Liver (tissue), 9 donors: Measurements from ENCODE around the gene BICRA. TPM values are rescaled to one million over a fixed set of nuclear protein-coding genes. Genes with fewer than 3 reads are reported as not detected.

Experiments
- DNase-seq: peaks from one replicate; pipeline ENCODE4 v3.0.0-alpha.2; 2017; ENCODE audit warnings: low spot score
- H3K27ac ChIP-seq, 2 donors: one replicate each; pipeline ENCODE4 v1.7.0; 2013; ENCODE audit warnings: inconsistent platforms in 2 of 2, low read length in 2 of 2, control low read depth in 1 of 2, low read depth in 1 of 2, mild to moderate bottlenecking in 1 of 2
- H3K27me3 ChIP-seq, 4 donors: one replicate each; pipeline versions ENCODE4 v1.6.1 to v1.7.0; 2013; ENCODE audit warnings: low read length in 3 of 4, inconsistent platforms in 1 of 4, mild to moderate bottlenecking in 1 of 4, moderate library complexity in 1 of 4; ENCODE audit not compliant: control insufficient read depth in 4 of 4, insufficient read depth in 4 of 4
- H3K36me3 ChIP-seq, 4 donors: one replicate each; pipeline versions ENCODE4 v1.6.1 to v1.7.0; 2013; ENCODE audit warnings: low read length in 3 of 4, mild to moderate bottlenecking in 3 of 4, low read depth in 1 of 4, moderate library complexity in 1 of 4; ENCODE audit not compliant: control insufficient read depth in 4 of 4, insufficient read depth in 3 of 4
- H3K4me1 ChIP-seq, 4 donors: one replicate each; pipeline versions ENCODE4 v1.6.1 to v1.7.0; 2013; ENCODE audit warnings: low read length in 3 of 4, mild to moderate bottlenecking in 3 of 4, moderate library complexity in 1 of 4; ENCODE audit not compliant: control insufficient read depth in 4 of 4, insufficient read depth in 4 of 4
- H3K4me3 ChIP-seq, 3 donors: one replicate each; pipeline versions ENCODE4 v1.6.1 to v1.7.0; 2013; ENCODE audit warnings: low read length in 3 of 3, control low read depth in 1 of 3, low read depth in 1 of 3, mild to moderate bottlenecking in 1 of 3
- H3K9ac ChIP-seq, 2 donors: one replicate each; pipeline ENCODE4 v1.7.0; 2013; ENCODE audit warnings: low read length in 2 of 2, mild to moderate bottlenecking in 2 of 2, moderate library complexity in 2 of 2, control low read depth in 1 of 2, low read depth in 1 of 2
- H3K9me3 ChIP-seq, 4 donors: one replicate each; pipeline versions ENCODE4 v1.6.1 to v1.7.0; 2013; ENCODE audit warnings: low read length in 3 of 4; ENCODE audit not compliant: control insufficient read depth in 4 of 4
- CTCF ChIP-seq: fragments of 150-350 bp; IDR thresholded peaks from 2 replicates; pipeline ENCODE4 v1.5.1; 2017; ENCODE audit warnings: improper control_type of control experiment, low read depth, low read length; ENCODE audit not compliant: missing input control
- EGR1 ChIP-seq, 2 donors: IDR thresholded peaks; 2 replicates each; pipeline ENCODE4 v1.6.1; 2016 to 2018; ENCODE audit warnings: antibody characterized with exemption in 2 of 2, low read depth in 2 of 2
- FOXA1 ChIP-seq: IDR thresholded peaks from 2 replicates; pipeline ENCODE4 v1.6.1; 2016; ENCODE audit warnings: antibody characterized with exemption
- FOXA2 ChIP-seq: IDR thresholded peaks from 2 replicates; pipeline ENCODE4 v1.6.1; 2016; ENCODE audit warnings: antibody characterized with exemption
- HNF4A ChIP-seq, 2 donors: conservative IDR thresholded peaks; 2 replicates each; pipeline ENCODE4 v1.6.1; 2016; ENCODE audit warnings: antibody characterized with exemption in 2 of 2, mild to moderate bottlenecking in 2 of 2
- HNF4G ChIP-seq: IDR thresholded peaks from 2 replicates; pipeline ENCODE4 v1.6.1; 2016; ENCODE audit warnings: antibody characterized with exemption
- JUND ChIP-seq, 2 donors: IDR thresholded peaks; 2 replicates each; pipeline ENCODE4 v1.6.1; 2016; ENCODE audit warnings: antibody characterized with exemption in 2 of 2
- NR2F2 ChIP-seq: IDR thresholded peaks from 2 replicates; pipeline ENCODE4 v1.6.1; 2016; ENCODE audit warnings: antibody characterized with exemption
- RXRA ChIP-seq, 2 donors: IDR thresholded peaks; 2 replicates each; pipeline ENCODE4 v1.6.1; 2017 to 2018; ENCODE audit warnings: antibody characterized with exemption in 2 of 2, mild to moderate bottlenecking in 1 of 2
- SP1 ChIP-seq: IDR thresholded peaks from 2 replicates; pipeline ENCODE4 v1.6.1; 2018; ENCODE audit warnings: antibody characterized with exemption, mild to moderate bottlenecking
- TAF1 ChIP-seq: conservative IDR thresholded peaks from 2 replicates; pipeline ENCODE4 v1.6.1; 2016; ENCODE audit warnings: antibody characterized with exemption, mild to moderate bottlenecking
- WGBS: extraction: QIAGEN DNeasy Blood & Tissue Kit; methylation state at CpG from one replicate; pipeline ENCODE4 v1.1.7; 2013; 5-methylcytosine and 5-hydroxymethylcytosine counted together
- polyA plus RNA-seq, 2 donors: library from polyadenylated mRNA; stranded (reverse) in 1 of 2; unstranded in 1 of 2; fragments of 200-250 nt in 1 of 2; fragments of >200 nt in 1 of 2; fragmentation: Nextera tagmentation in 1 of 2; extraction: Ambion mirVana in 1 of 2; gene quantifications; one replicate each; pipeline versions ENCODE4 v1.2.1 to v1.2.3, GENCODE V29; 2013 to 2015
- total RNA-seq, 2 donors: library from RNA; depleted of rRNA; stranded (reverse); fragments of >200 nt; gene quantifications; one replicate each; pipeline ENCODE4 v1.2.3, GENCODE V29; 2014
- TF ChIP-seq, protein P1 (sequence below): IDR thresholded peaks from 2 replicates; pipeline ENCODE4 v1.6.1; 2016; ENCODE audit warnings: antibody characterized with exemption
- TF ChIP-seq, protein P2 (sequence below): IDR thresholded peaks from 2 replicates; pipeline ENCODE4 v1.6.1; 2016; ENCODE audit warnings: antibody characterized with exemption, mild to moderate bottlenecking
- TF ChIP-seq, protein P3 (sequence below): IDR thresholded peaks from 2 replicates; pipeline ENCODE4 v1.6.1; 2016; ENCODE audit warnings: antibody characterized with exemption
- donor health status: healthy.
- donor health status: healthy.
- donor health status: healthy.
- donor health status: healthy.
- donor health status: healthy.

The BICRA gene
- total and polyA plus RNA-seq, 4 donors, result 0.63 to 8.9 (median 3.0) TPM

DNA sequence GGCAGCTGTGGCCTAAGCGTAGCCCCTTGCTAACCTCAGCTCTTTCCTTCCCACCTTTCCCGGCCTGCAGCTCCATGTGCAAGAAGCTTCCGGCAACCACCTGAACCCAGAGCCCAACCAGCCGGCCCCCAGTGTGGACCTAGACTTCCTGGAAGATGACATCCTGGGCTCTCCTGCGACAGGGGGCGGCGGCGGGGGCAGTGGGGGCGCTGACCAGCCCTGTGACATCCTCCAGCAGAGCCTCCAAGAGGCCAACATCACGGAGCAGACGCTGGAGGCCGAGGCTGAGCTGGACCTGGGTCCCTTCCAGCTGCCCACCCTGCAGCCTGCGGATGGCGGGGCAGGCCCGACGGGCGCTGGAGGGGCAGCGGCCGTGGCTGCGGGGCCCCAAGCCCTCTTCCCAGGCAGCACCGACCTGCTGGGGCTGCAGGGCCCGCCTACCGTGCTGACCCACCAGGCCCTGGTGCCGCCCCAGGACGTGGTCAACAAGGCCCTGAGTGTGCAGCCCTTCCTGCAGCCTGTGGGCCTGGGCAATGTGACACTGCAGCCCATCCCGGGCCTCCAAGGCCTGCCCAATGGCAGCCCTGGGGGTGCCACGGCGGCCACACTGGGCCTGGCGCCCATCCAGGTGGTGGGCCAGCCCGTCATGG lies 70.4 kb downstream of the BICRA start (continued):
- no peak for TF ChIP-seq CTCF
- no peak for TF ChIP-seq RXRA (IDR thresholded peaks at IDR 0.05)
- no peak for TF ChIP-seq FOXA2
- no peak for TF ChIP-seq EGR1 (IDR thresholded peaks at IDR 0.05; ENCODE audit: low read depth in 2 of 2)
- TF ChIP-seq, protein P1, sequence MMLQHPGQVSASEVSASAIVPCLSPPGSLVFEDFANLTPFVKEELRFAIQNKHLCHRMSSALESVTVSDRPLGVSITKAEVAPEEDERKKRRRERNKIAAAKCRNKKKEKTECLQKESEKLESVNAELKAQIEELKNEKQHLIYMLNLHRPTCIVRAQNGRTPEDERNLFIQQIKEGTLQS, result no peak
- TF ChIP-seq HNF4A (conservative IDR thresholded peaks at IDR 0.05), result no peak
- no peak for TF ChIP-seq SP1
- no peak for TF ChIP-seq JUND (IDR thresholded peaks at IDR 0.05)

- 98% methylated on average over 90 of the region's 90 CpGs for WGBS
- H3K4me1 ChIP-seq, result no peaks in the 10 kb centered on the region
- no peak overlapping the region for H3K9ac ChIP-seq
- no peak for DNase-seq
- H3K27ac ChIP-seq, result no peak overlapping the region
- no peaks in the 10 kb centered on the region for H3K27me3 ChIP-seq
- TF ChIP-seq JUND (IDR thresholded peaks at IDR 0.05), result no peak
- no peak for TF ChIP-seq FOXA2
- TF ChIP-seq HNF4G, result no peak
- TF ChIP-seq CTCF, result no peak
- TF ChIP-seq, protein P2, sequence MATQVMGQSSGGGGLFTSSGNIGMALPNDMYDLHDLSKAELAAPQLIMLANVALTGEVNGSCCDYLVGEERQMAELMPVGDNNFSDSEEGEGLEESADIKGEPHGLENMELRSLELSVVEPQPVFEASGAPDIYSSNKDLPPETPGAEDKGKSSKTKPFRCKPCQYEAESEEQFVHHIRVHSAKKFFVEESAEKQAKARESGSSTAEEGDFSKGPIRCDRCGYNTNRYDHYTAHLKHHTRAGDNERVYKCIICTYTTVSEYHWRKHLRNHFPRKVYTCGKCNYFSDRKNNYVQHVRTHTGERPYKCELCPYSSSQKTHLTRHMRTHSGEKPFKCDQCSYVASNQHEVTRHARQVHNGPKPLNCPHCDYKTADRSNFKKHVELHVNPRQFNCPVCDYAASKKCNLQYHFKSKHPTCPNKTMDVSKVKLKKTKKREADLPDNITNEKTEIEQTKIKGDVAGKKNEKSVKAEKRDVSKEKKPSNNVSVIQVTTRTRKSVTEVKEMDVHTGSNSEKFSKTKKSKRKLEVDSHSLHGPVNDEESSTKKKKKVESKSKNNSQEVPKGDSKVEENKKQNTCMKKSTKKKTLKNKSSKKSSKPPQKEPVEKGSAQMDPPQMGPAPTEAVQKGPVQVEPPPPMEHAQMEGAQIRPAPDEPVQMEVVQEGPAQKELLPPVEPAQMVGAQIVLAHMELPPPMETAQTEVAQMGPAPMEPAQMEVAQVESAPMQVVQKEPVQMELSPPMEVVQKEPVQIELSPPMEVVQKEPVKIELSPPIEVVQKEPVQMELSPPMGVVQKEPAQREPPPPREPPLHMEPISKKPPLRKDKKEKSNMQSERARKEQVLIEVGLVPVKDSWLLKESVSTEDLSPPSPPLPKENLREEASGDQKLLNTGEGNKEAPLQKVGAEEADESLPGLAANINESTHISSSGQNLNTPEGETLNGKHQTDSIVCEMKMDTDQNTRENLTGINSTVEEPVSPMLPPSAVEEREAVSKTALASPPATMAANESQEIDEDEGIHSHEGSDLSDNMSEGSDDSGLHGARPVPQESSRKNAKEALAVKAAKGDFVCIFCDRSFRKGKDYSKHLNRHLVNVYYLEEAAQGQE, result no peak
- TF ChIP-seq TAF1, result no peak
- TF ChIP-seq, protein P3, sequence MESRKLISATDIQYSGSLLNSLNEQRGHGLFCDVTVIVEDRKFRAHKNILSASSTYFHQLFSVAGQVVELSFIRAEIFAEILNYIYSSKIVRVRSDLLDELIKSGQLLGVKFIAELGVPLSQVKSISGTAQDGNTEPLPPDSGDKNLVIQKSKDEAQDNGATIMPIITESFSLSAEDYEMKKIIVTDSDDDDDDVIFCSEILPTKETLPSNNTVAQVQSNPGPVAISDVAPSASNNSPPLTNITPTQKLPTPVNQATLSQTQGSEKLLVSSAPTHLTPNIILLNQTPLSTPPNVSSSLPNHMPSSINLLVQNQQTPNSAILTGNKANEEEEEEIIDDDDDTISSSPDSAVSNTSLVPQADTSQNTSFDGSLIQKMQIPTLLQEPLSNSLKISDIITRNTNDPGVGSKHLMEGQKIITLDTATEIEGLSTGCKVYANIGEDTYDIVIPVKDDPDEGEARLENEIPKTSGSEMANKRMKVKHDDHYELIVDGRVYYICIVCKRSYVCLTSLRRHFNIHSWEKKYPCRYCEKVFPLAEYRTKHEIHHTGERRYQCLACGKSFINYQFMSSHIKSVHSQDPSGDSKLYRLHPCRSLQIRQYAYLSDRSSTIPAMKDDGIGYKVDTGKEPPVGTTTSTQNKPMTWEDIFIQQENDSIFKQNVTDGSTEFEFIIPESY, result no peak
- no peak for TF ChIP-seq EGR1 (IDR thresholded peaks at IDR 0.05; ENCODE audit: low read depth in 2 of 2)
- TF ChIP-seq HNF4A (conservative IDR thresholded peaks at IDR 0.05), result no peak
- no peak for TF ChIP-seq FOXA1
- TF ChIP-seq, protein P1, result no peak
- no peak for TF ChIP-seq NR2F2
- H3K4me3 ChIP-seq, result no peak overlapping the region
- peaks cover 2 to 31% (median 16%) of the 10 kb centered on the region in 4 donors for H3K36me3 ChIP-seq
- no peaks in the 10 kb centered on the region for H3K9me3 ChIP-seq
These were observed 71.3 kb downstream of the BICRA start for GRCh38 chr19:47679922-47680857.
